Adipocyte (in vitro differentiated cells): ENCODE data around the gene CTSH.

Source experiments
- DNase-seq: peaks from one replicate; pipeline ENCODE4 v3.0.0-alpha.2; 2015; ENCODE audit warnings: low read depth
- H3K27me3 ChIP-seq: replicated peaks from 2 replicates; pipeline ENCODE4 v1.7.0; 2013; ENCODE audit warnings: mild to moderate bottlenecking, low read length, moderate library complexity; ENCODE audit not compliant: control insufficient read depth, insufficient read depth
- H3K36me3 ChIP-seq: 2 replicates; pipeline ENCODE4 v1.7.0; 2013; ENCODE audit warnings: low read length, mild to moderate bottlenecking, moderate library complexity; ENCODE audit not compliant: control insufficient read depth, insufficient read depth, severe bottlenecking
- H3K4me1 ChIP-seq: 2 replicates; pipeline ENCODE4 v1.7.0; 2013; ENCODE audit warnings: mild to moderate bottlenecking, low read length, moderate library complexity; ENCODE audit not compliant: control insufficient read depth, insufficient read depth
- H3K4me3 ChIP-seq: 2 replicates; pipeline ENCODE4 v1.7.0; 2013; ENCODE audit warnings: mild to moderate bottlenecking, low read length, moderate library complexity
- H3K9ac ChIP-seq: 2 replicates; pipeline ENCODE4 v1.7.0; 2013; ENCODE audit warnings: mild to moderate bottlenecking, low read length, moderate library complexity
- H3K9me3 ChIP-seq: 2 replicates; pipeline ENCODE4 v1.7.0; 2013; ENCODE audit warnings: mild to moderate bottlenecking, low read length, moderate library complexity; ENCODE audit not compliant: control insufficient read depth

The CTSH gene

DNA sequence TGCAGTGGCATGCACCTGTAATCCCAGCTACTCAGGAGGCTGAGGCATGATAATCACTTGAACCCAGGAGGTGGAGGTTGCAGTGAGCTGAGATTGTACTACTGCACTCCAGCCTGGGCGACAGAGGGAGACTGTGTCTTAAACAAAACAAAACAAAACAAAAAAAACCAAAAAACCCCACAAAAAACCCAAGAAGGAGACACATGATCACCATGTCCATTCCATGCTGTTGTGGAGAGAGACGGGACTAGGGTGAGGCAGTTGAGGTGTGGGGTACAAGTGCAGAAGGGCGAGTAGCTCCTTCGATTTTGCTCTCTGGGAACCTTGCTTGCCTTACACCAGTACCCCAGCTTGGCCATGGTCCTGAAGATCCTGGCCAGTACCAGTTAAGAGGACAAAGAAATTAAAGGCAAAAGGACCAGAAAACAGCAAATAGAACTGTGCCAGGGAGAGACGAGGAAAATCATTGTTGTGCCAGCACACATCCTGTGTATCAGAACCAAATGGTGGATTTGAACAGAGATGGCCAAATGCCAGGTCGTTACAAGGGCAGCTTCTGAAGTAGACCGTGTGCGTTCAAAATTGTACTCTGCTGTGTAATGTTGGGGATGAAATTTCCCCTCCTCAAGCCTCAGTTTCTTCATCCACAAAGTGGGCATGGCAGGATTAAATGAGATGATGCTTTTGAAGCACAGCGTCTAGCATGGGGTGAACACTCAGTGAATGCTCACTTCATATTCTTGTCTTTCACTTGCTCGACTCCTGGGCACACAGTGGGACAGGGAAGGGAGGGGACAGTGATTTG is 42.9 kb upstream of the CTSH start:
- Histone ChIP-seq H3K4me3 (no peak overlapping the region), H3K4me1 (peaks cover 27% of the 10 kb centered on the region), H3K9ac (peak overlapping the region; percentile 73), H3K27me3 (no peaks in the 10 kb centered on the region), H3K9me3 (no peaks in the 10 kb centered on the region), H3K36me3 (no peaks in the 10 kb centered on the region)
- DNase-seq = no peak

DNA sequence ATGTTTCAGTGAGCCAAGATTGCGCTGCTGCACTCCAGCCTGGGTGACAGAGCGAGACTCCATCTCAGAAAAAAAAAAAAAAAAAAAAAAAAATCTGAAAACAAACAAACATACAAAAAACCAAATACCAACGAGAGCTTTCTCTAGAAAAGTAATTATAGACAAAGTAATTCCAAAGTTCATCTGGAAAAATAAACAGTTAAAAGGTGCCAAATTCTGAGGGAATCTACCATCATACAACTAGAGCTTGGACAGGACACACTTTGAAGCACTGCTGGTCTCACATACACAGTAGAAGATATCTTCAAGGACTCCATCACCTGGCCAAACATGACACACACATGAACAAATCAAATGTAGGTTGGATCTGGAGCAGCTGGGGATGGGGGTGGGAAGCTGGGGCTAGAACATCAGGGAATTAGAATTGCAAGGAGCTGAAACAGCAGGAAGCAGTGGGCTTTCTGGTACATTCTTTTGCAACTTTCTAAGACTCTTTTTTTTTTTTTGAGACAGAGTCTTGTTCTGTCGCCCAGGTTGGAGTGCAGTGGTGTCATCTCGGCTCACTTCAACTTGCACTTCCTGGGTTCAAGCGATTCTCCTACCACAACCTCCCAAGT is 41.1 kb upstream of the CTSH start:
- Histone ChIP-seq H3K36me3 (no peaks in the 10 kb centered on the region), H3K9me3 (no peaks in the 10 kb centered on the region), H3K27me3 (no peaks in the 10 kb centered on the region), H3K9ac (no peak overlapping the region), H3K4me3 (no peak overlapping the region), H3K4me1 (peaks cover 30% of the 10 kb centered on the region)
- no peak for DNase-seq

- H3K9ac ChIP-seq = no peak overlapping the region
- H3K36me3 ChIP-seq = no peaks in the 10 kb centered on the region
- no peak for DNase-seq
- H3K4me1 ChIP-seq = peaks cover 27% of the 10 kb centered on the region
- no peak overlapping the region for H3K4me3 ChIP-seq
- H3K27me3 ChIP-seq = no peaks in the 10 kb centered on the region
- H3K9me3 ChIP-seq = no peaks in the 10 kb centered on the region
Observed at GRCh38 chr15:78984041-78984440, 39.2 kb upstream of the CTSH start.

DNA sequence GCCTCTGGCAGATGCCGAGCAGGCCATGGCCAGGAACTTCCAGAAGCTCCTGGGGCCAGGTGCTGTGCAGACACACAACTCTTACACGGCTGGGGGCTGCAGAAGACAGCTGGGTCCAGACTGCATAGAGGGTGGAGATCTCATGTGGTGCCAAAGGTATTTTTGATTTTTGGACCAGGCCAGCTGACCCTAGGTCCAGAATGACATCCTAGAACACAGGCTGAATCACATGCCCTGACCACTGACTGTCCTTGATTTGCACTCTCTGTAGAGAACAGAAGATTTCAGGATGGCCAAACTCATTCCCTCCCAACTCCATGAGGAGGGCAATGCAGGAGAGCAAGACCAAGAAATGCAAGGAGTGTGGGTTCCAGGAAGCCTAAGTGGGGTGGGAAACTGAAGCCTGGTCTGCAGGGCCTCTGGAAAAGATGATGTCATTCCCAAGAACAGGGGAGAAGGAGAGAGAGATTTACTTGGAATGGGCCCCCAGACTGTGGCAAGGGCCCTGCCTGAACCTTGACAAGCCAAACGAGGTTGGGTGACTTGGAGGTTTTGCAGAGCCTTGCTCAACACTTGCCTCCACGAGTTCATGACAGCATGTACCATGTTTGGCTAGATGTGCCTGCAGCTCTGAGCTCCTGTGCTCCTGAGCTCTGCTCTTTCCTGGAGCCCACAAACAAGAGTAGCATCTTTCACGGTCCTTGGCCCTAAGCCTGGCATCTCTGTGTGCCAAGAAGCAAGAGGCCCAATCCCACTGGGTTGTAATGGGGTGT is 38.5 kb upstream of the CTSH start:
- Histone ChIP-seq H3K4me1 (peaks cover 21% of the 10 kb centered on the region), H3K9me3 (no peaks in the 10 kb centered on the region), H3K27me3 (no peaks in the 10 kb centered on the region), H3K9ac (no peak overlapping the region), H3K4me3 (no peak overlapping the region), H3K36me3 (no peaks in the 10 kb centered on the region)
- DNase-seq = no peak

DNA sequence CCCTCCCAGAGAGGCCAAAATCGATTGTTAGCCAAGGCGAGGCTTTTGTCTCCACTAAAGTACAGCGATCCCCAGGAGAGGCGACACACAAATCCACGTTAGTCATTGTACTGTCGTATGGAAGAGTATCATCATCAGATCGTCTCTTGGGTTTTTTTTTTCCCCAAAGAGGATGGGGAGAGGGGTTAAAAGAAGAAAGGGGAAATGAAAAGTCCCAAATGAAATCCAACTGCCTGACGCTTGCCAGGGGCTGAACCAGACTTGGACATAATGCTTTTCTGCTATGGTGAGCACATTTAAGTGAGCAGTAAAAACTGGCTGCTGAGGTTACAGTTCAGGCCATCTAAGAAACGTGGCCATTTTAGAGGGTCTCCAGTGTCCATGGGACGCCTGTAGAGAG is 37.9 kb upstream of the CTSH start:
- H3K4me1 ChIP-seq = peaks cover 15% of the 10 kb centered on the region
- no peak overlapping the region for H3K4me3 ChIP-seq
- no peaks in the 10 kb centered on the region for H3K27me3 ChIP-seq
- H3K9ac ChIP-seq = peak overlapping the region; percentile 8
- no peaks in the 10 kb centered on the region for H3K9me3 ChIP-seq
- DNase-seq = no peak
- H3K36me3 ChIP-seq = no peaks in the 10 kb centered on the region

DNA sequence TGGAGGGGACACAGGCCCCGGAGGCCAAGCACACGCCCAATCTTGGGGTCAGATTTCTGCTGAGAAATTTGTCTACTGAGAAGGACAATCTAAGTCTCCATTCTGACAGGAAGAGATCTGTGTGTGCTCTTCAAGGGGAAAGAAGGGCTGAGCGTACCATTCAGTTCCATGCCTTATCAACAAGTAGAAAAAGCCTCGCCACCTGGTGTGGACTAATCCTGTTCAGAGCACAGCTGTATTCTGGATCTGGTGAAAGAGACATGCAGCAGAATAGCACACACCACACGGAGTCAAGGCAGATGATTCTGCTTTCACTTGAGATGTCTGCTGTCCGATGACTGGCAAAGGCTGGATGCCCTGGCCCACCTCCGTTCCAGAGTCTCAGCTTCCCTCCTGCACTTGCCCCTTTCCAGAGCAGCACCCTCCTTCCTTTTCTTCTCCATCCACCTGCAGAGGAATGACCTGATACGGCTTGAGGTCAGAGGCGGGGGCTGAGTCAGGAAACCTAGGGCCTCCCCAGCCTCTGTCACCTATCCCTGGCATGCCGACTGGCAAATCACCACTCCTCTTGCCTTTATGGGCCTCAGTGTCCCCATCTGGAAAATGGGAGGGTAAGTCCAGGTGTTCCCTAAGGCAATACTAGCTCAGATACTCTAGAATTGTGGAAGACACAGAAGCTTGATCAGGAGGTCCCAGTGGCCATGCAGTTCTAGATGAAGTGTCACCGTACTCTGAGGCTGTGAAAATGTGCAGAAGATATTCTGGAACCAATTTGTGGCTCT is 36.9 kb upstream of the CTSH start:
- H3K36me3 ChIP-seq = no peaks in the 10 kb centered on the region
- H3K9me3 ChIP-seq = no peaks in the 10 kb centered on the region
- no peak overlapping the region for H3K4me3 ChIP-seq
- H3K27me3 ChIP-seq = no peaks in the 10 kb centered on the region
- peaks cover 14% of the 10 kb centered on the region for H3K4me1 ChIP-seq
- no peak overlapping the region for H3K9ac ChIP-seq
- no peak for DNase-seq

- H3K36me3 ChIP-seq = no peaks in the 10 kb centered on the region
- no peaks in the 10 kb centered on the region for H3K9me3 ChIP-seq
- H3K4me3 ChIP-seq = no peak overlapping the region
- DNase-seq = peak; percentile 72
- no peak overlapping the region for H3K9ac ChIP-seq
- H3K27me3 ChIP-seq = no peaks in the 10 kb centered on the region
- peaks cover 14% of the 10 kb centered on the region for H3K4me1 ChIP-seq
Observed at GRCh38 chr15:78979456-78980320, 34.8 kb upstream of the CTSH start.

DNA sequence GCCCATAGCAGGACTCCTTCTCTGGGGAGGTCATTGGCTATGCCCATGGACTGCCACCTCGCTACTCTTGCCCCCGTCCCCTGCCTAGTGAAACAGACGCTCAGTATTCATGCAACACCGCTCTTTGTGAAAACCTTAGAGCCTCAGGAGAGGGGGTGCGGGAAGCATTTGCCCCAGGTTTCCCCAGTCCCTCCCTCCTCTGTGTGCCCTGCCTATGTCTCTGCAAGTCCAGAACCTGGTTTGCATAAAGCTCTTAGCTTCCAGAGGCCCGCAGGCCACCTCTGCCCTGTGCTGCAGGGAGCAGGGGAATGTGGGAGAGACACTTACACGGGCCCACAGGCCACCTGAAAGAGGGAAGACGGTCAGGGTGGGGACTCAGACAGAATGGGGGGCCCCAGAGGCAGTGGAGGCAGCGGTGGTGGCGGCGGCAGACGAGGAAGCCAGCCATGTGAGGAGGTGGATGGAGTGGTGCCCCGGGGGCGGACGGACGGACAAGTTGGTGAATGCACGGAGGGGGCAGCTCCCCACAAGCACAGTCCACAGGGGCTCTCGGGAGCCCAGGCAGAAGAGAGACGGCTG is 33.8 kb upstream of the CTSH start:
- Histone ChIP-seq H3K36me3 (no peaks in the 10 kb centered on the region), H3K4me1 (peaks cover 12% of the 10 kb centered on the region), H3K4me3 (no peak overlapping the region), H3K9me3 (no peaks in the 10 kb centered on the region), H3K27me3 (no peaks in the 10 kb centered on the region), H3K9ac (no peak overlapping the region)
- no peak for DNase-seq

DNA sequence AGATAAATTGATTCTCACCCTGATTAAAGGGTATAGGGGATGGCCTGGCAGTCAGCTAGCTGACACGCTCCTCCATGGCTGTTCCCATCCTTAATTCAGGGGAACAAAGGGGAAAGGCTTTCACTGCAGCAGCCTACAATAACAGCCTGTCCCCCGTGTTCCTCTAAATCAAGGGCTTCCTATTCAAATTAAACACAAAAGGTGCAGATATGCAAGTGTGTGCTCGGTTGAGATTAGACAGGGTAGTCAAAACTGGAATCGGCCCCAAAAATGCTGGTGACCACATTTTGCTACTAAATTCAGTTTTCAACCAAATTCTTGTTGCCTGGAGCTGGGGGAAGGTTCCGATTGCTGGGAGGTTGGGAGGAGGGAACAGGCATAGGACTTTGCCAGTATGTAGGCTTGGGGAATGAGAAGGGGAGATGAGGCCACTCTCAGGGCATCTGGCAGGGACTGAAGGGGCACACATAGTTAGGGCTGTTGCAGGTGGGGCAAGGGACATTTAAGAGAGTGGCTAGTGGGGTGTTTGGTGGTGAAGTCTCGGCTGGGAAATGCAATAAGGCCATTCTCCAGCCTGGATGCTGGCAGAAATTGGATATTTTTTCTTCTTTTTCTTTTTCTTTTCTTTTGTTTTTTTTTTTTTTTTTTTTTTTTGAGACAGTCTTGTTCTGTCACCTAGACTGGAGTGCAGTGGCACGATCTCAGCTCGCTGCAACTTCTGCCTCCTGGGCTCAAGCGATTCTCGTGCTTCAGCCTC is 32.9 kb upstream of the CTSH start:
- H3K36me3 ChIP-seq = no peaks in the 10 kb centered on the region
- H3K4me1 ChIP-seq = peaks cover 3% of the 10 kb centered on the region
- H3K27me3 ChIP-seq = no peaks in the 10 kb centered on the region
- H3K4me3 ChIP-seq = no peak overlapping the region
- no peak overlapping the region for H3K9ac ChIP-seq
- H3K9me3 ChIP-seq = no peaks in the 10 kb centered on the region
- DNase-seq = no peak
